SK-N-MC (cell line): ENCODE measurements around the gene CWH43.

Experiments used
- EZH2 ChIP-seq: fragments of 200-600 bp; sonication (generic); IDR thresholded peaks from one replicate; pipeline ENCODE4 v1.6.1; 2017; ENCODE audit warnings: antibody characterized with exemption
- POLR2AphosphoS5 ChIP-seq: IDR thresholded peaks from 2 replicates; pipeline ENCODE4 v1.6.1; 2012; ENCODE audit warnings: mild to moderate bottlenecking, low read depth, low read length, borderline replicate concordance

GRCh38 chr4:48985976-48986653, at the start of gene CWH43:
- TF ChIP-seq EZH2 (peak; percentile 19), POLR2AphosphoS5 (no peak)
